ENCODE measurements around the gene WDR45.

The WDR45 gene

DNA sequence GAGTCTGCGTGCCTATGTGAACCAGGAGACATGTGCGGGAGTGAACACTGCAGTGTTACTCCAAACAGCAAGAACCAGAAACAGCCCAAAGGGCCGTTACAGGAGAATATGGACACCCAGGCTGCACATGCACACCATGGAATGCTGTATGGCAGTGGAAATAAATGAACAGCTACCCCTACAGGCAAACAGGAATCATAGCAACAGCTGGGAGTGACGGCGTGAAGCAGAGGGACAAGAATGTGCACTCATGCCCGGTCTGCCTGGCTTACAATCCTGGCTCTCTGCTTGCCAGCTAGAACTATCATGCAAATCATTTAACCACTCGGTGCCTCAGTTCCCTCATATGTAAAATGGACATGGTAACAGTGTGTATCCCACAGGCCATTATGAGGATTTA is 27.2 kb upstream of the WDR45 start (continued):
- no peak for TF ChIP-seq TOX (CRISPR knock-in tag; IDR thresholded peaks at IDR 0.05; ENCODE audit: borderline replicate concordance)

DNA sequence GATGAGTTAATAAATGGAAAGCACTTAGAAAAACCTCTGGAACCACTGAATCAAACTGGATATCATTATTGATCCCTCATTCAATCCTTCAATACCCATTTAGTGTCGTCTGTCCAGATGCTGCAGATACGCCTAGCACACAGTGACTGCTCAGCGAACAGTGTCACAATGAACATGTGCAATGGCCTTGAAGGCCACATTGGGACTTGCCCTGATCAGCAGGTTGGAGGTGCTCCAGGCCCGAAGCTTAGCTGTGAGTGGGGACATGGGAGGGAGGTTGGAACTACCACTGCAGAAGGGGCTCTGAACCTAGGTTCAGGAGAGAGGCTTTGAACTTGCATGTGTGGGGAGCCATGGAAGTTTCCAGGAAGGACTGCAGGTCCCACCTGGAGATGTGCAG is 26.6 kb upstream of the WDR45 start:
- TF ChIP-seq BACH2 (CRISPR knock-in tag; IDR thresholded peaks at IDR 0.05; ENCODE audit: borderline replicate concordance), result no peak
- no peak for ATAC-seq

DNA sequence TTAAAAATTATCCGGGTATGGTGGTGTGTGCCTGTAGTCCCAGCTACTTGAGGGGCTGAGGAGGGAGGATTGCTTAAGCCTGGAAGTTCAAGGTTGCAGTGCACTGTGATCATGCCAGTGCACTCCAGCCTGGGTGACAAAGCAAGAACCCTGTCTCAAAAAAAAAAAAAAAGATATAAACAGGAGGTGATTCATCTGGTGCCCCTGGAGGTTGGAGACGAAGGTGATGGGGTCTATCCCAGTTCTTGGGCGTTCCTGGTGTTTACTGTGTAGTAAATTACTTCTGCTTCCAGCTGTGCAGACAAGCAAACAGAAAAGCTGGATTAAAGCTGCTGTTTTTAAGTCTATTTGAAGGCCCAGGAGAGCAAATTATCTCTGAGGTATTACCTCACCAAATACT is 23.9 kb upstream of the WDR45 start:
- TF ChIP-seq, protein P1, sequence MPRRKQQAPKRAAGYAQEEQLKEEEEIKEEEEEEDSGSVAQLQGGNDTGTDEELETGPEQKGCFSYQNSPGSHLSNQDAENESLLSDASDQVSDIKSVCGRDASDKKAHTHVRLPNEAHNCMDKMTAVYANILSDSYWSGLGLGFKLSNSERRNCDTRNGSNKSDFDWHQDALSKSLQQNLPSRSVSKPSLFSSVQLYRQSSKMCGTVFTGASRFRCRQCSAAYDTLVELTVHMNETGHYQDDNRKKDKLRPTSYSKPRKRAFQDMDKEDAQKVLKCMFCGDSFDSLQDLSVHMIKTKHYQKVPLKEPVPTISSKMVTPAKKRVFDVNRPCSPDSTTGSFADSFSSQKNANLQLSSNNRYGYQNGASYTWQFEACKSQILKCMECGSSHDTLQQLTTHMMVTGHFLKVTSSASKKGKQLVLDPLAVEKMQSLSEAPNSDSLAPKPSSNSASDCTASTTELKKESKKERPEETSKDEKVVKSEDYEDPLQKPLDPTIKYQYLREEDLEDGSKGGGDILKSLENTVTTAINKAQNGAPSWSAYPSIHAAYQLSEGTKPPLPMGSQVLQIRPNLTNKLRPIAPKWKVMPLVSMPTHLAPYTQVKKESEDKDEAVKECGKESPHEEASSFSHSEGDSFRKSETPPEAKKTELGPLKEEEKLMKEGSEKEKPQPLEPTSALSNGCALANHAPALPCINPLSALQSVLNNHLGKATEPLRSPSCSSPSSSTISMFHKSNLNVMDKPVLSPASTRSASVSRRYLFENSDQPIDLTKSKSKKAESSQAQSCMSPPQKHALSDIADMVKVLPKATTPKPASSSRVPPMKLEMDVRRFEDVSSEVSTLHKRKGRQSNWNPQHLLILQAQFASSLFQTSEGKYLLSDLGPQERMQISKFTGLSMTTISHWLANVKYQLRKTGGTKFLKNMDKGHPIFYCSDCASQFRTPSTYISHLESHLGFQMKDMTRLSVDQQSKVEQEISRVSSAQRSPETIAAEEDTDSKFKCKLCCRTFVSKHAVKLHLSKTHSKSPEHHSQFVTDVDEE (CRISPR knock-in tag; IDR thresholded peaks at IDR 0.05), result no peak
- TF ChIP-seq ZNF70 (CRISPR knock-in tag; IDR thresholded peaks at IDR 0.05) (no peak), RARB (CRISPR knock-in tag; IDR thresholded peaks at IDR 0.05) (no peak), ZNF565 (CRISPR knock-in tag; conservative IDR thresholded peaks at IDR 0.05; ENCODE audit: low read depth) (no peak), CSDC2 (CRISPR knock-in tag; IDR thresholded peaks at IDR 0.05) (no peak), ZC3H10 (CRISPR knock-in tag; IDR thresholded peaks at IDR 0.05) (no peak), ESRRG (CRISPR knock-in tag; IDR thresholded peaks at IDR 0.05) (no peak), ZFP3 (CRISPR knock-in tag; IDR thresholded peaks at IDR 0.05) (no peak)
- no peak for ATAC-seq

DNA sequence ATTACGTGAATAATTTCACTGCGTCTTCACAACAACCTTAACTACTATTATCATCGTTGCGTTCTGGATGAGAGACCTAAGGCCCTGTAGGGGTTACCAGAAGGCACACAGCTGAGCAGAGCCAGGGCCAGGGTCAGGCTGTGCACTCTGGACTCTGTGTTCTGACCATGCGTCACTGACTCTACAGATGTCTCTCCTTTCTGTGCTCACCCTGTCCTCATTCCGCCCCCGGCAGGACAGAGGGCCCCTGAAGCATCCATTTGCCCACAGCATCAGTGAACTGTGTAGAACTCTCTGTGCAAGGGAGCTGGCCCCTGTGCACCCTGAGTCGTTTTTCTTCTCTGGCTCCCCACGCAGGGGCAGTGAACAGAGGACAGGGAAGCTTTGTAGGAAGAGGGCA is 22.5 kb upstream of the WDR45 start:
- ATAC-seq, result no peak
- TF ChIP-seq, protein P2, sequence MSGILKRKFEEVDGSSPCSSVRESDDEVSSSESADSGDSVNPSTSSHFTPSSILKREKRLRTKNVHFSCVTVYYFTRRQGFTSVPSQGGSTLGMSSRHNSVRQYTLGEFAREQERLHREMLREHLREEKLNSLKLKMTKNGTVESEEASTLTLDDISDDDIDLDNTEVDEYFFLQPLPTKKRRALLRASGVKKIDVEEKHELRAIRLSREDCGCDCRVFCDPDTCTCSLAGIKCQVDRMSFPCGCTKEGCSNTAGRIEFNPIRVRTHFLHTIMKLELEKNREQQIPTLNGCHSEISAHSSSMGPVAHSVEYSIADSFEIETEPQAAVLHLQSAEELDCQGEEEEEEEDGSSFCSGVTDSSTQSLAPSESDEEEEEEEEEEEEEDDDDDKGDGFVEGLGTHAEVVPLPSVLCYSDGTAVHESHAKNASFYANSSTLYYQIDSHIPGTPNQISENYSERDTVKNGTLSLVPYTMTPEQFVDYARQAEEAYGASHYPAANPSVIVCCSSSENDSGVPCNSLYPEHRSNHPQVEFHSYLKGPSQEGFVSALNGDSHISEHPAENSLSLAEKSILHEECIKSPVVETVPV (CRISPR knock-in tag; IDR thresholded peaks at IDR 0.05), result no peak
- TF ChIP-seq TCF4 (CRISPR knock-in tag; IDR thresholded peaks at IDR 0.05; ENCODE audit: borderline replicate concordance) (no peak), ZNF70 (CRISPR knock-in tag; IDR thresholded peaks at IDR 0.05) (no peak), CSDC2 (CRISPR knock-in tag; IDR thresholded peaks at IDR 0.05) (no peak), GLIS3 (CRISPR knock-in tag; IDR thresholded peaks at IDR 0.05) (no peak), OSR1 (CRISPR knock-in tag; IDR thresholded peaks at IDR 0.05) (no peak), ZNF565 (CRISPR knock-in tag; conservative IDR thresholded peaks at IDR 0.05; ENCODE audit: low read depth) (no peak), ZFP3 (CRISPR knock-in tag; IDR thresholded peaks at IDR 0.05) (no peak), PPARA (CRISPR knock-in tag; IDR thresholded peaks at IDR 0.05; ENCODE audit: borderline replicate concordance) (no peak), ESRRG (CRISPR knock-in tag; IDR thresholded peaks at IDR 0.05) (no peak), TOX (CRISPR knock-in tag; IDR thresholded peaks at IDR 0.05; ENCODE audit: borderline replicate concordance) (no peak), ZFP30 (CRISPR knock-in tag; IDR thresholded peaks at IDR 0.05) (no peak), ISL1 (CRISPR knock-in tag; IDR thresholded peaks at IDR 0.05) (no peak)
- TF ChIP-seq, protein P3, sequence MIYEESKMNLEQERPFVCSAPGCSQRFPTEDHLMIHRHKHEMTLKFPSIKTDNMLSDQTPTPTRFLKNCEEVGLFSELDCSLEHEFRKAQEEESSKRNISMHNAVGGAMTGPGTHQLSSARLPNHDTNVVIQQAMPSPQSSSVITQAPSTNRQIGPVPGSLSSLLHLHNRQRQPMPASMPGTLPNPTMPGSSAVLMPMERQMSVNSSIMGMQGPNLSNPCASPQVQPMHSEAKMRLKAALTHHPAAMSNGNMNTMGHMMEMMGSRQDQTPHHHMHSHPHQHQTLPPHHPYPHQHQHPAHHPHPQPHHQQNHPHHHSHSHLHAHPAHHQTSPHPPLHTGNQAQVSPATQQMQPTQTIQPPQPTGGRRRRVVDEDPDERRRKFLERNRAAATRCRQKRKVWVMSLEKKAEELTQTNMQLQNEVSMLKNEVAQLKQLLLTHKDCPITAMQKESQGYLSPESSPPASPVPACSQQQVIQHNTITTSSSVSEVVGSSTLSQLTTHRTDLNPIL (CRISPR knock-in tag; IDR thresholded peaks at IDR 0.05; ENCODE audit: low read depth), result no peak
- TF ChIP-seq, protein P4, sequence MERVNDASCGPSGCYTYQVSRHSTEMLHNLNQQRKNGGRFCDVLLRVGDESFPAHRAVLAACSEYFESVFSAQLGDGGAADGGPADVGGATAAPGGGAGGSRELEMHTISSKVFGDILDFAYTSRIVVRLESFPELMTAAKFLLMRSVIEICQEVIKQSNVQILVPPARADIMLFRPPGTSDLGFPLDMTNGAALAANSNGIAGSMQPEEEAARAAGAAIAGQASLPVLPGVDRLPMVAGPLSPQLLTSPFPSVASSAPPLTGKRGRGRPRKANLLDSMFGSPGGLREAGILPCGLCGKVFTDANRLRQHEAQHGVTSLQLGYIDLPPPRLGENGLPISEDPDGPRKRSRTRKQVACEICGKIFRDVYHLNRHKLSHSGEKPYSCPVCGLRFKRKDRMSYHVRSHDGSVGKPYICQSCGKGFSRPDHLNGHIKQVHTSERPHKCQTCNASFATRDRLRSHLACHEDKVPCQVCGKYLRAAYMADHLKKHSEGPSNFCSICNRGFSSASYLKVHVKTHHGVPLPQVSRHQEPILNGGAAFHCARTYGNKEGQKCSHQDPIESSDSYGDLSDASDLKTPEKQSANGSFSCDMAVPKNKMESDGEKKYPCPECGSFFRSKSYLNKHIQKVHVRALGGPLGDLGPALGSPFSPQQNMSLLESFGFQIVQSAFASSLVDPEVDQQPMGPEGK (CRISPR knock-in tag; IDR thresholded peaks at IDR 0.05; ENCODE audit: borderline replicate concordance), result no peak

DNA sequence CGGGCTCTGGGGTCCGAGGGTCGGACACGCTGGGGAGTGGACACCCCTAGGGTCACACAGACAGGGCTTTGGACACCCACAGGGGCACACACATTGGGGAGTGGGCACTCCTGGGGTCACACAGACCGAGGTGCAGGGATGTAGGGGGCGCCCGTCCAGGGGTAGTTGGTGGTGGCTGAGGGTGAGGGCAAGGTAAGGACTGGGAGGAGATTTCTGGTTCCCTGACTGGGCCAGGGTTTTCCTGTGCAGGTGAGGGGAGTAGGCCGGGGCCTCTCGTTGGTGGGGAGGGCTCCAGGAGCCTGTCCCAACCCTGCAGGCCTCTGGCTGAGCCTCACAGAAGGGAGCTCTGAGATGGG is 21.9 kb upstream of the WDR45 start:
- peak; percentile 12; the same call in 2 of the 3 replicates for ATAC-seq
- TF ChIP-seq, protein P1 (CRISPR knock-in tag; IDR thresholded peaks at IDR 0.05), result no peak
- TF ChIP-seq, protein P4 (CRISPR knock-in tag; IDR thresholded peaks at IDR 0.05; ENCODE audit: borderline replicate concordance), result no peak
- TF ChIP-seq ZNF8 (CRISPR knock-in tag; IDR thresholded peaks at IDR 0.05), result no peak
- no peak for TF ChIP-seq CSDC2 (CRISPR knock-in tag; IDR thresholded peaks at IDR 0.05)
- no peak for TF ChIP-seq GLIS3 (CRISPR knock-in tag; IDR thresholded peaks at IDR 0.05)
- no peak for TF ChIP-seq TCF4 (CRISPR knock-in tag; IDR thresholded peaks at IDR 0.05; ENCODE audit: borderline replicate concordance)
- TF ChIP-seq, protein P5, sequence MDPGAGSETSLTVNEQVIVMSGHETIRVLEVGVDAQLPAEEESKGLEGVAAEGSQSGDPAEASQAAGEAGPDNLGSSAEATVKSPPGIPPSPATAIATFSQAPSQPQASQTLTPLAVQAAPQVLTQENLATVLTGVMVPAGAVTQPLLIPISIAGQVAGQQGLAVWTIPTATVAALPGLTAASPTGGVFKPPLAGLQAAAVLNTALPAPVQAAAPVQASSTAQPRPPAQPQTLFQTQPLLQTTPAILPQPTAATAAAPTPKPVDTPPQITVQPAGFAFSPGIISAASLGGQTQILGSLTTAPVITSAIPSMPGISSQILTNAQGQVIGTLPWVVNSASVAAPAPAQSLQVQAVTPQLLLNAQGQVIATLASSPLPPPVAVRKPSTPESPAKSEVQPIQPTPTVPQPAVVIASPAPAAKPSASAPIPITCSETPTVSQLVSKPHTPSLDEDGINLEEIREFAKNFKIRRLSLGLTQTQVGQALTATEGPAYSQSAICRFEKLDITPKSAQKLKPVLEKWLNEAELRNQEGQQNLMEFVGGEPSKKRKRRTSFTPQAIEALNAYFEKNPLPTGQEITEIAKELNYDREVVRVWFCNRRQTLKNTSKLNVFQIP (CRISPR knock-in tag; IDR thresholded peaks at IDR 0.05; ENCODE audit: borderline replicate concordance, low read depth), result no peak
- TF ChIP-seq BACH2 (CRISPR knock-in tag; IDR thresholded peaks at IDR 0.05; ENCODE audit: borderline replicate concordance), result no peak

Measured in SK-N-SH treated with all-trans-retinoic acid at 6 μM for 48 hours (cell line).